Left ventricle myocardium inferior (tissue), 1 donor: Measurements from ENCODE around the gene CDH6. TPM values are rescaled to one million over a fixed set of nuclear protein-coding genes. Genes with fewer than 3 reads are reported as not detected.

Experiments
- DNase-seq: peaks from one replicate; pipeline ENCODE4 v3.0.0-alpha.2; 2020
- H3K27ac ChIP-seq: fragments of 200-600 bp; replicated peaks from 2 replicates; pipeline ENCODE4 v1.8.0; 2021
- H3K27me3 ChIP-seq: fragments of 200-600 bp; 2 replicates; pipeline ENCODE4 v1.8.0; 2021; ENCODE audit warnings: low read depth
- H3K36me3 ChIP-seq: fragments of 200-600 bp; 2 replicates; pipeline ENCODE4 v1.8.0; 2021
- H3K4me1 ChIP-seq: fragments of 200-600 bp; 2 replicates; pipeline ENCODE4 v1.8.0; 2021
- H3K4me3 ChIP-seq: fragments of 200-600 bp; 2 replicates; pipeline ENCODE4 v1.8.0; 2021; ENCODE audit warnings: mild to moderate bottlenecking, moderate library complexity
- H3K9me3 ChIP-seq: fragments of 200-600 bp; replicated peaks from 2 replicates; pipeline ENCODE4 v1.8.0; 2021
- CTCF ChIP-seq: fragments of 200-600 bp; IDR thresholded peaks from 2 replicates; pipeline ENCODE4 v1.8.0; 2021; ENCODE audit warnings: antibody characterized with exemption, mild to moderate bottlenecking, borderline replicate concordance
- intact Hi-C: fragments of 100-400 bp; cut with micrococcal nuclease; formaldehyde crosslinking; loops from one replicate; pipeline ENCODE4 v1.11.0; 2022
- total RNA-seq: library from RNA; stranded (reverse); fragmentation: NEBNext Ultra II Directional; extraction: Animal tissue kit (Norgen Biotek cat#: 25700); gene quantifications from one replicate; pipeline ENCODE4 v1.2.1, GENCODE V29; 2021
- donor health status: DM: no; HTN: yes; CAD: no; lungs with severe emphysema.

The CDH6 gene
- total RNA-seq, 1 donor from 2014 or later = 2.8 TPM

GRCh38 chr5:31187591-31187990 lies 5.9 kb upstream of the CDH6 start:
- no peak for DNase-seq
- H3K27ac ChIP-seq = no peak overlapping the region
- H3K9me3 ChIP-seq = no peaks in the 10 kb centered on the region
- H3K27me3 ChIP-seq = peaks cover 14% of the 10 kb centered on the region
- TF ChIP-seq CTCF = no peak
- no peak overlapping the region for H3K4me3 ChIP-seq
- intact Hi-C loops = loop anchor here (5.0 kb wide), 1 partner anchor 385 kb away; no protein-coding TSS in a partner anchor
- no peaks in the 10 kb centered on the region for H3K4me1 ChIP-seq
- no peaks in the 10 kb centered on the region for H3K36me3 ChIP-seq

- Histone ChIP-seq H3K4me1 (peaks cover 19% of the 10 kb centered on the region), H3K36me3 (no peaks in the 10 kb centered on the region), H3K9me3 (no peaks in the 10 kb centered on the region), H3K27me3 (peaks cover 63% of the 10 kb centered on the region), H3K27ac (peak overlapping the region; percentile 70), H3K4me3 (peak overlapping the region; percentile 69)
- TF ChIP-seq CTCF = no peak
- DNase-seq = no peak
- intact Hi-C loops = no loop called here
Measured at GRCh38 chr5:31192442-31192841, 1.0 kb upstream of the CDH6 start.

GRCh38 chr5:31193116-31193515 lies 370 bp upstream of the CDH6 start:
- TF ChIP-seq CTCF = no peak
- peak overlapping the region; percentile 69 for H3K4me3 ChIP-seq
- H3K36me3 ChIP-seq = no peaks in the 10 kb centered on the region
- intact Hi-C loops = no loop called here
- peaks cover 70% of the 10 kb centered on the region for H3K27me3 ChIP-seq
- no peaks in the 10 kb centered on the region for H3K9me3 ChIP-seq
- H3K4me1 ChIP-seq = peaks cover 19% of the 10 kb centered on the region
- no peak for DNase-seq
- peak overlapping the region; percentile 70 for H3K27ac ChIP-seq

GRCh38 chr5:31194468-31194813 lies 955 bp downstream of the CDH6 start:
- no peak for DNase-seq
- Histone ChIP-seq H3K27me3 (peaks cover 82% of the 10 kb centered on the region), H3K9me3 (no peaks in the 10 kb centered on the region), H3K4me3 (peak overlapping the region; percentile 69), H3K4me1 (peaks cover 19% of the 10 kb centered on the region), H3K27ac (peak overlapping the region; percentile 70), H3K36me3 (no peaks in the 10 kb centered on the region)
- intact Hi-C loops = no loop called here
- no peak for TF ChIP-seq CTCF

GRCh38 chr5:31194892-31195555 lies 1.5 kb downstream of the CDH6 start:
- peak overlapping the region; percentile 70 for H3K27ac ChIP-seq

More at GRCh38 chr5:31194892-31195555, 1.5 kb downstream of the CDH6 start:
- no peaks in the 10 kb centered on the region for H3K9me3 ChIP-seq
- no peak for TF ChIP-seq CTCF
- no peak for DNase-seq
- H3K36me3 ChIP-seq = no peaks in the 10 kb centered on the region
- peaks cover 19% of the 10 kb centered on the region for H3K4me1 ChIP-seq
- H3K27me3 ChIP-seq = peaks cover 86% of the 10 kb centered on the region
- intact Hi-C loops = no loop called here
- peak overlapping the region; percentile 69 for H3K4me3 ChIP-seq
